ENCODE results near the gene IRF2. TPM values are rescaled to one million over a fixed set of nuclear protein-coding genes. Genes with fewer than 3 reads are reported as not detected.
A peak's percentile ranks its signal among the peaks of the same experiment; 100 is the strongest.

IRF2 gene
- total and polyA plus RNA-seq, 2 donors (not counting 1 experiment from before 2014, with no cell fraction given): 67.8 to 68.2 TPM

- ATAC-seq (ENCODE audit: low read depth) (no peak), DNase-seq (no peak)
- peaks cover 9 to 56% of the 10 kb centered on the region in 2 experiments for H3K36me3 ChIP-seq (replicated peaks in 1 of 2; ENCODE audit: control extremely low read depth in 1 of 2, control insufficient read depth in 1 of 2, extremely low read depth in 1 of 2, insufficient read depth in 2 of 2, low read length in 1 of 2)
- H3K4me1 ChIP-seq (ENCODE audit: control insufficient read depth in 2 of 2, insufficient read depth in 2 of 2, low read length in 2 of 2): peaks cover 21% of the 10 kb centered on the region in 2 donors
- POLR2A ChIA-PET: no interaction called here
- no peak overlapping the region for H3K9ac ChIP-seq (ENCODE audit: low read length)
- intact Hi-C loops (cut with micrococcal nuclease): loop anchor here (5.0 kb wide), 1 partner anchor 38 kb away; no protein-coding TSS in a partner anchor
- H3K9me3 ChIP-seq (ENCODE audit: control extremely low read depth in 1 of 3, control insufficient read depth in 2 of 3, insufficient read depth in 1 of 3, low read length in 2 of 3): peaks cover 0 to 6% (median 2%) of the 10 kb centered on the region in 3 donors
- no peaks in the 10 kb centered on the region for H3K27me3 ChIP-seq (replicated peaks in 1 of 4; ENCODE audit: control extremely low read depth in 1 of 4, control insufficient read depth in 3 of 4, insufficient read depth in 4 of 4, low read length in 3 of 4)
- H3K4me2 ChIP-seq (replicated peaks; ENCODE audit: low read depth, low read length, poor library complexity, severe bottlenecking): no peak overlapping the region
- Mint-ChIP-seq H3K4me3 (no peak overlapping the region), H3K27ac (peak overlapping the region; percentile 27), H3K4me1 (peaks cover 64% of the 10 kb centered on the region), H3K9me3 (ENCODE audit: insufficient read depth) (no peaks in the 10 kb centered on the region), H3K27me3 (no peaks in the 10 kb centered on the region)
- H3K79me2 ChIP-seq (ENCODE audit: control insufficient read depth, insufficient read depth, low read length): peaks cover 100% of the 10 kb centered on the region
- CTCF ChIA-PET: no interaction called here
- H3K27ac ChIP-seq (ENCODE audit: low read length in 2 of 2): no peak overlapping the region
- H2AFZ ChIP-seq (ENCODE audit: insufficient read depth, low read depth, low read length, poor library complexity, severe bottlenecking): no peak overlapping the region
- TF ChIP-seq CTCF (IDR thresholded peaks at IDR 0.05) (no peak), EZH2 (IDR thresholded peaks at IDR 0.05; ENCODE audit: borderline replicate concordance, insufficient read depth, low read depth, low read length, poor library complexity, severe bottlenecking) (no peak)
- H3K4me3 ChIP-seq (ENCODE audit: control extremely low read depth in 1 of 5, extremely low read depth in 1 of 5, insufficient read depth in 1 of 5, low read depth in 2 of 5, low read length in 4 of 5): no peak overlapping the region
- peaks cover 74% of the 10 kb centered on the region for H4K20me1 ChIP-seq (ENCODE audit: control insufficient read depth, insufficient read depth, low read length, poor library complexity, severe bottlenecking)
- WGBS (ENCODE audit: insufficient coverage): 95% methylated on average over 15 of the region's 17 CpGs
These were observed 49.2 kb downstream of the IRF2 start for GRCh38 chr4:184424993-184425758.

GRCh38 chr4:184424279-184424678, 50.1 kb downstream of the IRF2 start:
- Mint-ChIP-seq H3K4me3 (no peak overlapping the region), H3K4me1 (peaks cover 63% of the 10 kb centered on the region), H3K27ac (peak overlapping the region; percentile 7), H3K27me3 (no peaks in the 10 kb centered on the region), H3K9me3 (ENCODE audit: insufficient read depth) (no peaks in the 10 kb centered on the region)
- Histone ChIP-seq H3K4me2 (replicated peaks; ENCODE audit: low read depth, low read length, poor library complexity, severe bottlenecking) (no peak overlapping the region), H2AFZ (ENCODE audit: insufficient read depth, low read depth, low read length, poor library complexity, severe bottlenecking) (no peak overlapping the region), H3K79me2 (ENCODE audit: control insufficient read depth, insufficient read depth, low read length) (peaks cover 100% of the 10 kb centered on the region), H3K9me3 (ENCODE audit: control extremely low read depth in 1 of 3, control insufficient read depth in 2 of 3, insufficient read depth in 1 of 3, low read length in 2 of 3) (peaks cover 0 to 6% (median 2%) of the 10 kb centered on the region in 3 donors), H3K27ac (ENCODE audit: low read length in 2 of 2) (no peak overlapping the region), H3K36me3 (replicated peaks in 1 of 2; ENCODE audit: control extremely low read depth in 1 of 2, control insufficient read depth in 1 of 2, extremely low read depth in 1 of 2, insufficient read depth in 2 of 2, low read length in 1 of 2) (peaks cover 11 to 59% of the 10 kb centered on the region in 2 experiments), H4K20me1 (ENCODE audit: control insufficient read depth, insufficient read depth, low read length, poor library complexity, severe bottlenecking) (peaks cover 65% of the 10 kb centered on the region), H3K4me1 (ENCODE audit: control insufficient read depth in 2 of 2, insufficient read depth in 2 of 2, low read length in 2 of 2) (peaks cover 22 to 25% of the 10 kb centered on the region in 2 donors), H3K27me3 (replicated peaks in 1 of 4; ENCODE audit: control extremely low read depth in 1 of 4, control insufficient read depth in 3 of 4, insufficient read depth in 4 of 4, low read length in 3 of 4) (no peaks in the 10 kb centered on the region), H3K9ac (ENCODE audit: low read length) (no peak overlapping the region), H3K4me3 (ENCODE audit: control extremely low read depth in 1 of 5, extremely low read depth in 1 of 5, insufficient read depth in 1 of 5, low read depth in 2 of 5, low read length in 4 of 5) (no peak overlapping the region)
- ChIA-PET POLR2A (no interaction called here), CTCF (no interaction called here)
- TF ChIP-seq CTCF (IDR thresholded peaks at IDR 0.05) (no peak), EZH2 (IDR thresholded peaks at IDR 0.05; ENCODE audit: borderline replicate concordance, insufficient read depth, low read depth, low read length, poor library complexity, severe bottlenecking) (no peak)
- WGBS (ENCODE audit: insufficient coverage): no CpG with 5 or more reads among the region's 3 CpGs
- intact Hi-C loops (cut with micrococcal nuclease): loop anchor here (5.0 kb wide), 1 partner anchor 37 kb away; no protein-coding TSS in a partner anchor
- no peak for ATAC-seq (ENCODE audit: low read depth)
- no peak for DNase-seq
